Keratinocyte (primary cell): ENCODE measurements around the gene GPC5.

Experiments
- EZH2 ChIP-seq: IDR thresholded peaks from one replicate; pipeline ENCODE4 v1.6.1; 2012; ENCODE audit warnings: inconsistent platforms, mild to moderate bottlenecking, low read length, moderate library complexity
- TF ChIP-seq, protein P1 (sequence below), 3 experiments: IDR thresholded peaks in 1 of 3; conservative IDR thresholded peaks in 1 of 3; optimal IDR thresholded peaks in 1 of 3; 2 replicates in 2 of 3; 3 replicates in 1 of 3; pipeline versions ENCODE3 to v1.5.1; 2011; ENCODE audit warnings: low read length in 3 of 3, mild to moderate bottlenecking in 3 of 3, moderate library complexity in 2 of 3, control low read depth in 1 of 3, inconsistent platforms in 1 of 3; ENCODE audit not compliant: insufficient read depth in 2 of 3; ENCODE audit errors: extremely low read depth in 1 of 3

GRCh38 chr13:91594061-91594460 lies 195.6 kb downstream of the GPC5 start:
- TF ChIP-seq, protein P1, sequence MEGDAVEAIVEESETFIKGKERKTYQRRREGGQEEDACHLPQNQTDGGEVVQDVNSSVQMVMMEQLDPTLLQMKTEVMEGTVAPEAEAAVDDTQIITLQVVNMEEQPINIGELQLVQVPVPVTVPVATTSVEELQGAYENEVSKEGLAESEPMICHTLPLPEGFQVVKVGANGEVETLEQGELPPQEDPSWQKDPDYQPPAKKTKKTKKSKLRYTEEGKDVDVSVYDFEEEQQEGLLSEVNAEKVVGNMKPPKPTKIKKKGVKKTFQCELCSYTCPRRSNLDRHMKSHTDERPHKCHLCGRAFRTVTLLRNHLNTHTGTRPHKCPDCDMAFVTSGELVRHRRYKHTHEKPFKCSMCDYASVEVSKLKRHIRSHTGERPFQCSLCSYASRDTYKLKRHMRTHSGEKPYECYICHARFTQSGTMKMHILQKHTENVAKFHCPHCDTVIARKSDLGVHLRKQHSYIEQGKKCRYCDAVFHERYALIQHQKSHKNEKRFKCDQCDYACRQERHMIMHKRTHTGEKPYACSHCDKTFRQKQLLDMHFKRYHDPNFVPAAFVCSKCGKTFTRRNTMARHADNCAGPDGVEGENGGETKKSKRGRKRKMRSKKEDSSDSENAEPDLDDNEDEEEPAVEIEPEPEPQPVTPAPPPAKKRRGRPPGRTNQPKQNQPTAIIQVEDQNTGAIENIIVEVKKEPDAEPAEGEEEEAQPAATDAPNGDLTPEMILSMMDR (optimal IDR thresholded peaks at IDR 0.05 in 1 of 3, IDR thresholded peaks at IDR 0.05 in 1 of 3, conservative IDR thresholded peaks at IDR 0.05 in 1 of 3; ENCODE audit: extremely low read depth in 1 of 3, insufficient read depth in 2 of 3, low read length in 3 of 3) = no peak
- TF ChIP-seq EZH2 = no peak
